Fibroblast of the aortic adventitia (primary cell): Measurements from ENCODE around the gene CEP95. TPM values are rescaled to one million over a fixed set of nuclear protein-coding genes. Genes with fewer than 3 reads are reported as not detected.

Experiments used
- DNase-seq: peaks from one replicate; pipeline ENCODE4 v3.0.0-alpha.2; 2010; ENCODE audit warnings: low read depth
- H3K4me3 ChIP-seq: 2 replicates; pipeline ENCODE4 v1.5.1; 2011; ENCODE audit warnings: low read depth, mild to moderate bottlenecking, control low read depth, low read length, moderate library complexity
- small RNA-seq: library from RNA; depleted of rRNA; stranded (forward); fragments of <200 nt; gene quantifications from one replicate; pipeline ENCODE3, GENCODE V24; 2012
- total RNA-seq: library from RNA; depleted of rRNA; stranded (reverse); fragments of >200 nt; gene quantifications from 2 replicates; pipeline ENCODE4 v1.2.3, GENCODE V29; 2012; ENCODE audit warnings: low replicate concordance
- TF ChIP-seq, protein P1 (sequence below): IDR thresholded peaks from 2 replicates; pipeline ENCODE4 v1.5.1; 2011; ENCODE audit warnings: mild to moderate bottlenecking, low read length, control low read depth, inconsistent platforms; ENCODE audit not compliant: insufficient read depth

Gene CEP95
- total RNA-seq, 1 donor, result 32.8 TPM

DNA sequence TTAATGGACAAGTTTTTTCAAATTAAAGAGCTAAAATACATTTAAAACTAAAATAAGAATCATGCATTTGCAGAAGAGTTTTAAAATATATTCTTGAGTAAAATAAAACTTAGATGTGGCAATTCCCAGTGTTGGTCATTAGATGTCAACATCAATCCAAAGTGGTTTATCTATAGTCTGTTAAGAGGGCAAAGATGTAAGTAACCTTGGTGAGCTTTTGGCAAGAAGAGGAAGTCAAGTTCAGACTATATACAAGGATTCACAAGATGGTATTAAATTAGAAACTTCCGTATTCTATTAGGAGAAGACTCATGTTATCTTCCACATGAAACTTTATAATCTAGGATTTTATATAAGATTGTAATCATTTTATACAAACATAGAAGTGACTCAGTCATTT is 73.1 kb downstream of the CEP95 start:
- DNase-seq, result no peak
- TF ChIP-seq, protein P1, sequence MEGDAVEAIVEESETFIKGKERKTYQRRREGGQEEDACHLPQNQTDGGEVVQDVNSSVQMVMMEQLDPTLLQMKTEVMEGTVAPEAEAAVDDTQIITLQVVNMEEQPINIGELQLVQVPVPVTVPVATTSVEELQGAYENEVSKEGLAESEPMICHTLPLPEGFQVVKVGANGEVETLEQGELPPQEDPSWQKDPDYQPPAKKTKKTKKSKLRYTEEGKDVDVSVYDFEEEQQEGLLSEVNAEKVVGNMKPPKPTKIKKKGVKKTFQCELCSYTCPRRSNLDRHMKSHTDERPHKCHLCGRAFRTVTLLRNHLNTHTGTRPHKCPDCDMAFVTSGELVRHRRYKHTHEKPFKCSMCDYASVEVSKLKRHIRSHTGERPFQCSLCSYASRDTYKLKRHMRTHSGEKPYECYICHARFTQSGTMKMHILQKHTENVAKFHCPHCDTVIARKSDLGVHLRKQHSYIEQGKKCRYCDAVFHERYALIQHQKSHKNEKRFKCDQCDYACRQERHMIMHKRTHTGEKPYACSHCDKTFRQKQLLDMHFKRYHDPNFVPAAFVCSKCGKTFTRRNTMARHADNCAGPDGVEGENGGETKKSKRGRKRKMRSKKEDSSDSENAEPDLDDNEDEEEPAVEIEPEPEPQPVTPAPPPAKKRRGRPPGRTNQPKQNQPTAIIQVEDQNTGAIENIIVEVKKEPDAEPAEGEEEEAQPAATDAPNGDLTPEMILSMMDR, result no peak

GRCh38 chr17:64580384-64581315 is 73.9 kb downstream of the CEP95 start:
- peak; percentile 60 for DNase-seq
- TF ChIP-seq, protein P1, result no peak
- no peak overlapping the region for H3K4me3 ChIP-seq

More for the DNA sequence above, 73.1 kb downstream of the CEP95 start:
- H3K4me3 ChIP-seq, result no peak overlapping the region

GRCh38 chr17:64583038-64583437 is 76.3 kb downstream of the CEP95 start:
- H3K4me3 ChIP-seq, result no peak overlapping the region
- no peak for DNase-seq
- TF ChIP-seq, protein P1, result no peak

DNA sequence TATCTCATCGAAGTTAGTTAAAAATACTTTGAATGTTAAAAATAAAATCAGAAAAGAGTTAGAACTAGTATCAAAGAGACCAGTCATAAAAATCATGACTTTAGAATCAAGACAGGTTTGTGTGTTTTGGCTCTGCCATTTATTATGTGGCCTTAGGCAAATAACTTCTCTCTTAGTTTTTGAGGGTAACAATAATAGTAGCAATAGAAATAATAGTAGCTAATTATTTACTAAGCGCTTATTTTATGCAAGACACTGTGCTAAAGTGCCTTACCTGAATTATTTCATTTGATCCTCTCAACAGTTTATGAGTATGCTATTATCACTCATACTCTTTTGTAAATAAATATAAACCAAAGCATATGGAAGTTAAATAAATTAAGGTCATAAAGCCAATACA is 78.4 kb downstream of the CEP95 start:
- TF ChIP-seq, protein P1, result no peak
- no peak for DNase-seq
- H3K4me3 ChIP-seq, result no peak overlapping the region

Small RNAs within 50 kb of the gene (small RNA-seq; reads per million reads assigned to genes)
- gene AC009994.1 (not detected), gene ATP5MFP4 (not detected)

Other genes starting within 250 kb of the CEP95 start
- 24.4 and 24.6 TPM in 2 replicates for gene TEX2, start 243.7 kb upstream of the CEP95 start, total RNA-seq
- 1.2 and 7.4 TPM in 2 replicates for gene PECAM1, start 116.1 kb upstream of the CEP95 start, total RNA-seq
- 4.1 and 52.5 TPM in 2 replicates for gene MILR1, start 57.9 kb upstream of the CEP95 start, total RNA-seq
- gene POLG2, start 9.9 kb upstream of the CEP95 start, total RNA-seq, result 8.2 and 34.9 TPM in 2 replicates
- 302 and 859 TPM in 2 replicates for gene DDX5, start 688 bp upstream of the CEP95 start, total RNA-seq
- 38.2 and 90.9 TPM in 2 replicates for gene SMURF2, start 155.3 kb downstream of the CEP95 start, total RNA-seq